ENCODE measurements around the gene ZNF175. TPM values are rescaled to one million over a fixed set of nuclear protein-coding genes. Genes with fewer than 3 reads are reported as not detected.

The ZNF175 gene
- total RNA-seq, 1 experiment from 2014 or later, result 9.3 TPM

GRCh38 chr19:51547397-51548212 lies 23.5 kb upstream of the ZNF175 start:
- DNase-seq (ENCODE audit: low read depth, low spot score) (no peak), ATAC-seq (no peak)
- Histone ChIP-seq H3K9me3 (ENCODE audit: control insufficient read depth in 1 of 2, insufficient read depth in 1 of 2, low read depth in 1 of 2, low read length in 2 of 2) (no peaks in the 10 kb centered on the region), H3K9me2 (ENCODE audit: insufficient read depth) (no peaks in the 10 kb centered on the region), H3K79me2 (ENCODE audit: insufficient read depth, low read length) (no peaks in the 10 kb centered on the region), H3K27ac (ENCODE audit: low read depth, low read length) (no peak overlapping the region), H3K4me2 (ENCODE audit: low read length) (no peak overlapping the region), H3K27me3 (ENCODE audit: insufficient read depth, low read length) (peaks cover 56% of the 10 kb centered on the region), H2AFZ (ENCODE audit: low read depth, low read length, poor library complexity, severe bottlenecking) (no peak overlapping the region), H3K4me3 (replicated peaks in 1 of 2; ENCODE audit: low read depth in 1 of 2, low read length in 2 of 2) (no peak overlapping the region), H3K4me1 (ENCODE audit: control insufficient read depth in 1 of 2, insufficient read depth in 2 of 2, low read length in 2 of 2) (no peaks in the 10 kb centered on the region), H3K36me3 (ENCODE audit: control insufficient read depth in 1 of 2, insufficient read depth in 2 of 2, low read length in 2 of 2) (no peaks in the 10 kb centered on the region), H3K9ac (ENCODE audit: low read length) (no peak overlapping the region), H4K20me1 (ENCODE audit: insufficient read depth) (no peaks in the 10 kb centered on the region)
- intact Hi-C loops (cut with micrococcal nuclease), result no loop called here
- no TSS peak for BruUV-seq (replicated peaks)
- ChIA-PET RAD21 (ENCODE audit: low non-redundant PET in 1 of 2, low total read pairs in 2 of 2, uncharacterized antibody in 2 of 2, unreplicated experiment in 2 of 2) (no interaction called here), CTCF (no interaction called here), POLR2A (interaction anchor here (0.6 kb wide), 1 partner anchor 813 kb away, joined by 4 read pairs; no protein-coding TSS in a partner anchor)
- TF ChIP-seq FOSL1 (IDR thresholded peaks at IDR 0.05; ENCODE audit: low read depth) (no peak), TCF7L2 (IDR thresholded peaks at IDR 0.05; ENCODE audit: borderline replicate concordance, extremely low read depth, insufficient read depth, insufficient read length) (no peak), EZH2 (IDR thresholded peaks at IDR 0.05) (no peak), ELF1 (IDR thresholded peaks at IDR 0.05; ENCODE audit: borderline replicate concordance, low read depth) (no peak), ZNF274 (IDR thresholded peaks at IDR 0.05; ENCODE audit: low read depth, low read length) (no peak), ZFX (IDR thresholded peaks at IDR 0.05) (no peak), CTCF (IDR thresholded peaks at IDR 0.05 in 2 of 3, conservative IDR thresholded peaks at IDR 0.05 in 1 of 3; ENCODE audit: borderline replicate concordance in 1 of 3, insufficient read depth in 1 of 3, low read depth in 2 of 3, low read length in 2 of 3) (no peak), CEBPB (IDR thresholded peaks at IDR 0.05; ENCODE audit: low read depth) (no peak), CBX3 (IDR thresholded peaks at IDR 0.05; ENCODE audit: low read depth) (no peak), EGR1 (IDR thresholded peaks at IDR 0.05; ENCODE audit: low read depth) (no peak), RAD21 (IDR thresholded peaks at IDR 0.05; ENCODE audit: low read depth) (no peak), EZH2phosphoT487 (IDR thresholded peaks at IDR 0.05; ENCODE audit: borderline replicate concordance) (no peak), SIN3A (IDR thresholded peaks at IDR 0.05; ENCODE audit: low read depth) (no peak), POLR2A (IDR thresholded peaks at IDR 0.05; ENCODE audit: borderline replicate concordance, extremely low read depth, insufficient read depth, insufficient read length) (no peak), YY1 (IDR thresholded peaks at IDR 0.05; ENCODE audit: extremely low read depth, insufficient replicate concordance, low read depth, low read length) (no peak), SP1 (IDR thresholded peaks at IDR 0.05; ENCODE audit: low read depth) (no peak)
- TF ChIP-seq, protein P1, sequence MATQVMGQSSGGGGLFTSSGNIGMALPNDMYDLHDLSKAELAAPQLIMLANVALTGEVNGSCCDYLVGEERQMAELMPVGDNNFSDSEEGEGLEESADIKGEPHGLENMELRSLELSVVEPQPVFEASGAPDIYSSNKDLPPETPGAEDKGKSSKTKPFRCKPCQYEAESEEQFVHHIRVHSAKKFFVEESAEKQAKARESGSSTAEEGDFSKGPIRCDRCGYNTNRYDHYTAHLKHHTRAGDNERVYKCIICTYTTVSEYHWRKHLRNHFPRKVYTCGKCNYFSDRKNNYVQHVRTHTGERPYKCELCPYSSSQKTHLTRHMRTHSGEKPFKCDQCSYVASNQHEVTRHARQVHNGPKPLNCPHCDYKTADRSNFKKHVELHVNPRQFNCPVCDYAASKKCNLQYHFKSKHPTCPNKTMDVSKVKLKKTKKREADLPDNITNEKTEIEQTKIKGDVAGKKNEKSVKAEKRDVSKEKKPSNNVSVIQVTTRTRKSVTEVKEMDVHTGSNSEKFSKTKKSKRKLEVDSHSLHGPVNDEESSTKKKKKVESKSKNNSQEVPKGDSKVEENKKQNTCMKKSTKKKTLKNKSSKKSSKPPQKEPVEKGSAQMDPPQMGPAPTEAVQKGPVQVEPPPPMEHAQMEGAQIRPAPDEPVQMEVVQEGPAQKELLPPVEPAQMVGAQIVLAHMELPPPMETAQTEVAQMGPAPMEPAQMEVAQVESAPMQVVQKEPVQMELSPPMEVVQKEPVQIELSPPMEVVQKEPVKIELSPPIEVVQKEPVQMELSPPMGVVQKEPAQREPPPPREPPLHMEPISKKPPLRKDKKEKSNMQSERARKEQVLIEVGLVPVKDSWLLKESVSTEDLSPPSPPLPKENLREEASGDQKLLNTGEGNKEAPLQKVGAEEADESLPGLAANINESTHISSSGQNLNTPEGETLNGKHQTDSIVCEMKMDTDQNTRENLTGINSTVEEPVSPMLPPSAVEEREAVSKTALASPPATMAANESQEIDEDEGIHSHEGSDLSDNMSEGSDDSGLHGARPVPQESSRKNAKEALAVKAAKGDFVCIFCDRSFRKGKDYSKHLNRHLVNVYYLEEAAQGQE (IDR thresholded peaks at IDR 0.05; ENCODE audit: low read depth), result no peak
- TF ChIP-seq, protein P2, sequence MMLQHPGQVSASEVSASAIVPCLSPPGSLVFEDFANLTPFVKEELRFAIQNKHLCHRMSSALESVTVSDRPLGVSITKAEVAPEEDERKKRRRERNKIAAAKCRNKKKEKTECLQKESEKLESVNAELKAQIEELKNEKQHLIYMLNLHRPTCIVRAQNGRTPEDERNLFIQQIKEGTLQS (IDR thresholded peaks at IDR 0.05), result no peak
- TF ChIP-seq, protein P3, sequence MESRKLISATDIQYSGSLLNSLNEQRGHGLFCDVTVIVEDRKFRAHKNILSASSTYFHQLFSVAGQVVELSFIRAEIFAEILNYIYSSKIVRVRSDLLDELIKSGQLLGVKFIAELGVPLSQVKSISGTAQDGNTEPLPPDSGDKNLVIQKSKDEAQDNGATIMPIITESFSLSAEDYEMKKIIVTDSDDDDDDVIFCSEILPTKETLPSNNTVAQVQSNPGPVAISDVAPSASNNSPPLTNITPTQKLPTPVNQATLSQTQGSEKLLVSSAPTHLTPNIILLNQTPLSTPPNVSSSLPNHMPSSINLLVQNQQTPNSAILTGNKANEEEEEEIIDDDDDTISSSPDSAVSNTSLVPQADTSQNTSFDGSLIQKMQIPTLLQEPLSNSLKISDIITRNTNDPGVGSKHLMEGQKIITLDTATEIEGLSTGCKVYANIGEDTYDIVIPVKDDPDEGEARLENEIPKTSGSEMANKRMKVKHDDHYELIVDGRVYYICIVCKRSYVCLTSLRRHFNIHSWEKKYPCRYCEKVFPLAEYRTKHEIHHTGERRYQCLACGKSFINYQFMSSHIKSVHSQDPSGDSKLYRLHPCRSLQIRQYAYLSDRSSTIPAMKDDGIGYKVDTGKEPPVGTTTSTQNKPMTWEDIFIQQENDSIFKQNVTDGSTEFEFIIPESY (IDR thresholded peaks at IDR 0.05; ENCODE audit: extremely low read depth, insufficient replicate concordance, low read length), result no peak
- TF ChIP-seq, protein P4, sequence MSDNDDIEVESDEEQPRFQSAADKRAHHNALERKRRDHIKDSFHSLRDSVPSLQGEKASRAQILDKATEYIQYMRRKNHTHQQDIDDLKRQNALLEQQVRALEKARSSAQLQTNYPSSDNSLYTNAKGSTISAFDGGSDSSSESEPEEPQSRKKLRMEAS (IDR thresholded peaks at IDR 0.05), result no peak

Data from HCT116 (cell line).